ENCODE results near the gene KNOP1.

Gene KNOP1, protein sequence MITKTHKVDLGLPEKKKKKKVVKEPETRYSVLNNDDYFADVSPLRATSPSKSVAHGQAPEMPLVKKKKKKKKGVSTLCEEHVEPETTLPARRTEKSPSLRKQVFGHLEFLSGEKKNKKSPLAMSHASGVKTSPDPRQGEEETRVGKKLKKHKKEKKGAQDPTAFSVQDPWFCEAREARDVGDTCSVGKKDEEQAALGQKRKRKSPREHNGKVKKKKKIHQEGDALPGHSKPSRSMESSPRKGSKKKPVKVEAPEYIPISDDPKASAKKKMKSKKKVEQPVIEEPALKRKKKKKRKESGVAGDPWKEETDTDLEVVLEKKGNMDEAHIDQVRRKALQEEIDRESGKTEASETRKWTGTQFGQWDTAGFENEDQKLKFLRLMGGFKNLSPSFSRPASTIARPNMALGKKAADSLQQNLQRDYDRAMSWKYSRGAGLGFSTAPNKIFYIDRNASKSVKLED

DNA sequence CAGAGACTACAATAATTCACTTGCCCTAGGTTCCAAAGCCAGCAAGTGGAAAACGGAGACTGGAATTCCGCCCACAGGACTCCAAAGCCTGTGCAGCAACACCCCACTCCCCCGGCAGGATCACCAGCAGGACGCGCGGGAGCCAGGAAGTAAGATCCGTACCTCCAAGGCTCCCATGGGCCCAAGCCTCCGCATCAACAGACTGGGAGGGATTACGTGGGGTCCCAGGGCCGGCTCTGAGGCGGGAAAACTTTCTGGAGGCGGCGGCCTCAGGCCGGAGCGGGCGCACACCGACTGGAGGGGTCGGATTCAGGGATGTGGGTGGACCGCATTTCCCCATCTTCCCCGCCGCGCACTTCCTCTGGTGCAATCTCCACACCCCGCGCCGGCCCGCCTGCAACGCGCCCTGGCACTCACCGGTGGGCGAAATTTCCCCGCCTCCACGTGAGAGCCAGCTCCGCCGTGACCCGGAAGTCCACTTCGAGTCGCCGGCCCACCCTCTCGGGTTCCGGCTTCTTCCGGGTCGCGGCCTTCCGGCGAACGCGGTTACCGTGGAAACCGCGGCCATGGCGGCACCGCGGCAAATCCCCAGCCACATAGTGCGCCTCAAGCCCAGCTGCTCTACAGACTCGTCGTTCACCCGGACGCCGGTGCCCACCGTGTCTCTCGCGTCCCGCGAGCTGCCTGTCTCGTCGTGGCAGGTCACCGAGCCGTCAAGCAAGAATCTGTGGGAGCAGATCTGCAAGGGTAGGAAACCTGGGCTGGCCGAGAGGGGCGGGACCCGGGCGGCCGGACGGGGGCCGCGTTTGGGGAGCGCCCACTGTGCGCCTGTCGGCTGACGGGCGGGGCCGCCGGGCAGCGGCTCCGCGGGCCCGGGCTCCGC lies at the start of gene KNOP1, which contains the start of gene IQCK:
Gene KNOP1 (minus strand): TSS at position 487 of the 883 bp plus-strand sequence. CDS start 3,192 bp downstream, outside the sequence.
Gene IQCK (plus strand): TSS at position 531 of the 883 bp plus-strand sequence. CDS start 36 bp downstream, at position 567.
- peak; percentile 88 for DNase-seq

DNA sequence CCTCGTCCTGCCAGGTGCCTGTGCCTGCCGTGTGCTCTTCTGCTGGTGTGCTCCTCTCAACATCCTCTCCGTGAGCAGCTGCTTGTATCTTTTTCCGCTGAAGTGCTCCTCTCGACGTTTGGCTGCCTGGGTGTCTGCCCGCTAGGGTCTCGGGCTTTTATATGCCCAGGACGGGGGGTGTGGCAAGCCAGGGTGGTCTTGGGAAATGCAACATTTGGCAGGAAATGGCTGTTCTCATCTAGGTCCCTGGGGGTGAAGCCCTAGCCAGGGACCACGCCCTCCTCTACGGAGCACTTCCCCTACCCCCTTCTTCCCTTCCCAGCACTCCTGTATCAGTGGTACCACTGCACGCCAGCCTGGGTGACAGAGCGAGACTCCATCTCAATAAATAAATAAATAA lies 49.5 kb upstream of the KNOP1 start:
- DNase-seq, result no peak

DNA sequence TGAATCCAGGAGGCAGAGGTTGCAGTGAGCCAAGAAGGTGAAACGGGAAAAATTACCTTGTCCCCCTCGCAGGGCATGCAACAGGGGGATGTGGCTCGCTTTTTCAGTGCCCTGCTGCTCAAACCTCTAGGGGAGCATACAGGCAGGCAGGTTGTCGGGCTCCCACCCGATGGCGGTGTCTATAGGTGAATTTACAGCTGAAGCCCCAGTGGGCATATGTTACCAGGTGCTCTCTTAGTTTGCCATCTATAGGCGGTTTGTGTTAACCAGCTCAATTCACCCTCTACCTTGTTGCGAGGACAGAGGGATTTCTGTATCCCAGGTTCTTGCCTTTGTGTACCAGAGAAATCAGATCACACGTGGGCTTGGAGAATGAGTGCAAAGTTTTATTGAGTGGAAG lies 49.0 kb upstream of the KNOP1 start:
- DNase-seq, result no peak

DNA sequence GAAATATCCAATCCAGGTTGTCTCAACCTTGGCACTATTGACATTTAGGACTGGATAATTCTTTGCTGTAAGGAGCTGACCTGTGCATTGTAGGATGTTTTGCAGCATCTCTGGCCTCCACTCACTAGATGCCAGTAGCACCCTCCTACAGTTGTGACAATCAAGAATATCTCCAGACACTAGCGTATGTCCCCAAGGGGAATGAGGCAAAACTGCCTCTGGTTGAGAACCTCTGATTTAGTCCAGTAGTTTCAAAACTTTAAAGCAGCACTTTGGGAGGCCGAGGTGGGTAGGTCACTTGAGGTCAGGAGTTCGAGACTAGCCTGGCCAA lies 48.5 kb upstream of the KNOP1 start:
- no peak for DNase-seq

DNA sequence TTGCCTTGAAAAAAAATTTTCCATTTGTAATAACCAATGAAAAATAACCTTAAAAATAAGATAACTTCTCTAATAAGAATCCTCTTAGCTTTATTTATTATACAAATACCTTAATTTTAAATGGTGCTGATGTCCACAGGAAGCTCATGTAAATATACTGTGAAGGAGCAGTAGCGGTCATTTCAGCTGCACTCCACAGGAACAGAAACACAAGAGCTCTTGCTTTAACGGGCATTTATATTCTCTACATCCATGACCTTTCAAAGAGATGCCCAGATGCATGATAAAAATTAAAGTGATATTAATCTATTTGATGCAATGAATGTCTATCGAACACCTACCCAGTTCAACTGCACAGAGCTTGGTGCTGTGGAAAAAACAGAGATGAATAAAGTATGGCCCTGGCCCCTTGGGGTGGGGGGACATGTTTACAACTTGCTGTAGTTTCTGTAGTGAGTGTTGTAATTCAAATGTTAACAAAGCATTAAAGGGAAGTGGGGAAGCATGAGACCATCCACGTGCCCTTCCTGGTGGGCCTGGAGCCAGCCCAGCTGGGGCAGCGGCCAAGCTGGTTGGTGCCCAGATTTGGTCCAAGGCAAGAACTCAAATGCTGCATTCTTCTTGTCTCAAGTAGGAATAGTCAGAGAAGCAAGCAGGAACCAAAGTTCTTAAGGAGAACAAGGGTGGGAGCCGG lies 48.0 kb upstream of the KNOP1 start:
- no peak for DNase-seq

DNA sequence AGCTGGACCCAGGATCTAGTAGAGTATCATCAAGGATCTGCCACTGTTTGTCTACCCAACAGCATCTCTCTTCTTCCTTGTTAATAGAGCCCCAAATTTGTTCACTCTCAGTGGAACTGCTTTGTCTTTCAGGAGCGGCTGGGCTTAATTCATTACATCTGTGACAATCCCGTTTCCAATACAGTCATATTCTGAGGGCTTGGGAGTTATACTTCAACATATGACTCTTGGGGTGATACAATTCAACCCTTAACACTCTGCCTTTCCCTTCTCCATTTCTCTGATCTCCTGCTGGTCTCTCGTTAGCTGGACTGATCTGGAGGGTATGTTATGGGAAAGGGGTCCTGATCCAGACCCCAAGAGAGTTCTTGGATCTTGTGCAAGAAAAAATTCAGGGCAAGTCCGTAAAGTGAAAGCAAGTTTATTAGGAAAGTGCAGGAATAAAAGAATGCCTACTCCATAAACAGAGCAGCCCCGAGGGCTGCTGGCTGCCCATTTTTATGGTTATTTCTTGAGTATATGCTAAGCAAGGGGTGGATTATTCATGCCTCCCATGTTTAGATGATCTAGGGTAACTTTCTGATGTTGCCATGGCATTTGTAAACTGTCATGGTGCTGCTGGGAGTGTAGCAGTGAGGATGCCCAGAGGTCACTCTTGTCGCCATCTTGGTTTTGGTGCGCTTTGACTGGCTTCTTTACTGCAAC lies 42.5 kb upstream of the KNOP1 start:
- DNase-seq, result no peak

DNA sequence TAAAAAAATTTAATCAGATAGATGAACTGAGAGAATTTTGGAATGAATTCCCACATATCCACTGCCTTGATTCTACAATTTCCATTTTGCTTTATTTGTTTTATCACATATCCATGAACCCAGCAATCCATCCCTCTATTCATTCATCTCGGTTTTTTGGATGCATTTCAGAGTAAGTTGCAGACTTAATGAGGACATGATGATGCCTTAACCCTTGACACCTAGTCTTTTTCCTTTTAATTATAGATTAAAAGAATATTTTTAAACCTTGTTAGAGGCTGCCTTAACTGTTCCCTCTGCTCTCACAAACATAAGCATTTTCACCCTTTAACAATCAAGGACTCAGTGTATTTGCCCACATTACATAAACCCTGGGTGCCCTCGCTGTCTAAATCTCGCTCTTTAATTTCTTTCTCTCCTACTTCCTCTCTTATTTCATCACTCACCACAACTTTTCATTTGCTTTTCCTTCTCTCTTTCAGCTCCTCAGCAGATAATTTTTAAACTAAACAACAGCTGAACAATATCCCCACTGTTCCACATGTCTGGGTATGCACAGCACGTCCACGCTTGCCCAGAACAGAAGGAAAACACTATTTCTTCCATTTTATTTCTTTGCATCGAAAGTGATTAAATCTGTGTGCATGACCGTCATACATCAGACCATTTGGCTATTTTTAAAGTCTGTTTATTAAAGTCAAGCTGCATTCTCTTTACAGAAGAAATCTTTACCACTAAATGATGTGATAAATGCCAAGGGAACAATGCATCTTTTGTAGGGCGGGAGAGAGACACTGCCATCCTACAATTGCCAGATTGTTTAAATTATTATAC lies 40.0 kb upstream of the KNOP1 start:
- no peak for DNase-seq

DNA sequence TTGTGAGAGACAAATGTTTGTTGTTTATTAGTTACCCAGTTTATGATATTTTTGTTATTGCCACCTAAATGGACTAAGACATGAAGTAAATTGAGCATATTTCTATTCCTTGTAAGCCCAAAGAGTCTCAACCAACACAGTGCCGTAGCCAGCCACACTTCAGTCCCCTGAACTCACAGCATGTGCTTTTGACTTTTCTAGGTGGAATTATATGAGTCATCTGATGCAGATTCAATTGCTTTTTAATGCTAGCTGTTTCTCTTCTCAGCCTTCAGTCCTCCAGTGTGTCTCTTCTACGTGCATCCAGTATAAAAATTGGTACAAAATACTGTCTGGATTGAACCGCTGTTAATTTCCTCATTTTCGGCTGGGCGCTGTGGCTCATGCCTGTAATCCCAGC lies 39.0 kb upstream of the KNOP1 start:
- DNase-seq, result no peak

DNA sequence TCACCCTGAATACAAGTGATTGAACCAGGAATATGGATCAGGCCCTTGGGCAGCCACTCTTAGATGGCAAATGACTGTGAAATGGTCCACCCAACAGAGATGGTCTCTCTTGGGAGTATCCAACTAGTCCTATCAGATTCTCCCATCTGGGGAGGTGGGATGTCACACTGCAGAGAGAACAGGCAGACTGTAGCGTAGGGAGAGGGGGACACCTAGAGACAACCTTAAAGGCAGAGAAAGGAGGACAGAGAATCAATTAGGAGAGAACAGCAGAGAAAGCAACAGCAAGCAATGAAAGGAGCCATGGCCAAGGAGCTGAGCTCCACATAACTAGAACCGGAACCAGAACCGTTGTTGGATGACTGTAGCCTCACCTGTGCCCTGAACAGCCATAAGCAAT lies 37.2 kb upstream of the KNOP1 start:
- no peak for DNase-seq

DNA sequence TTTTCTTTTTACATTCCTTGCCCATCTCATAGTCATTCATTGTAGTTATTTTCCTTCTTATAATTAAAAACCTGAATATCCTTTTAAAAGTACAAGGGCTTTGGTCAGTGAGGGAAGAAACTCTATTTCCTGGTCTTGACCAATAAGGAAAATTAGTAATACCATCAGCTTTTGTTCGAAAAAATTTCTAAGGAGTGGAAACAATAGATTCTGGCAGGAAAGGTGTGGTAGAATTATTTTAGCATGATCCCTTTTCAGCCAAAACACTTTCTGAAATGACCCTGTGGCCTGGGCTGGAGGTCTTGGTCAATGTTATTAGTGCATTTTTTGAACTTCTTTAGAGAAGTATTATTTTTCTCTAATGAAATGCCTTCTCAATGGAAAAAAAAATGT lies 36.6 kb upstream of the KNOP1 start:
- DNase-seq, result no peak

DNA sequence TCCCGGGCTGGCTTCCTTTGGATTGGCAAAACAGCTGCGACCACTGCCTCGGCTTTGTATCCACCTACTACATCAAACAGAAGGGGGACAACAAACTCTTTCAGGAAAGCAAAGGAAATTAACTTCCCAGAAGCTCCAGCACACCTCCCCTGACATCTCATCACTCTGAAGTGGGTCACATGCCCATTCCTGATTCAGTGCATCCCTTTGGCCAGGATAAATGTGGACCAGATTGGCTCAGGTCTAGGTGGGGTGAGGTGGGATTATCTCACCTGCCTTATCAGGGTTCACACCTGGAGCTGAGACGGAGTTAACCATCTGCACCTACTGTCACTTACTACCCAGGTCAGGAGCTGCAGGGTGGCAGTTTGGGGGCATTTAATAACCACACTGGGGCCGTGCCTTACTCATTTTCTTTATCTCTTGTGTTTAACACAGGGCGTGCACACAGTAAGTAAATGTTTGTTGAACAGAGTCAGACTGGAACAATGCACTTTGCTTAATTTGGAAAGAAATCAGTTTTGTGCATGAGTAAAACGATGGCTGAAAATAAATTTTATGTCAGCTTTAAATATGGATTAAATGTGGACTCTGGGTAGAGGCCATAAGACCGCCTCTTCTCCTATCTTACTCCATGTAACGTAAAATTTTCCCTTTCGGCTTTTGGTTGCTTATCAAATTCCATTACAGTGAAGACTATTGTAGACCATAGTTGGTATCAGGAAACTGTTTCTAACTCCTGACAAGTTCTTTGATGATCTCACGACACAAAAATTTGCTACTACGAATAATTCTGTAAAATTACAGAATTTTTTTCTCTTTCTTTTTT lies 36.0 kb upstream of the KNOP1 start:
- DNase-seq, result no peak

DNA sequence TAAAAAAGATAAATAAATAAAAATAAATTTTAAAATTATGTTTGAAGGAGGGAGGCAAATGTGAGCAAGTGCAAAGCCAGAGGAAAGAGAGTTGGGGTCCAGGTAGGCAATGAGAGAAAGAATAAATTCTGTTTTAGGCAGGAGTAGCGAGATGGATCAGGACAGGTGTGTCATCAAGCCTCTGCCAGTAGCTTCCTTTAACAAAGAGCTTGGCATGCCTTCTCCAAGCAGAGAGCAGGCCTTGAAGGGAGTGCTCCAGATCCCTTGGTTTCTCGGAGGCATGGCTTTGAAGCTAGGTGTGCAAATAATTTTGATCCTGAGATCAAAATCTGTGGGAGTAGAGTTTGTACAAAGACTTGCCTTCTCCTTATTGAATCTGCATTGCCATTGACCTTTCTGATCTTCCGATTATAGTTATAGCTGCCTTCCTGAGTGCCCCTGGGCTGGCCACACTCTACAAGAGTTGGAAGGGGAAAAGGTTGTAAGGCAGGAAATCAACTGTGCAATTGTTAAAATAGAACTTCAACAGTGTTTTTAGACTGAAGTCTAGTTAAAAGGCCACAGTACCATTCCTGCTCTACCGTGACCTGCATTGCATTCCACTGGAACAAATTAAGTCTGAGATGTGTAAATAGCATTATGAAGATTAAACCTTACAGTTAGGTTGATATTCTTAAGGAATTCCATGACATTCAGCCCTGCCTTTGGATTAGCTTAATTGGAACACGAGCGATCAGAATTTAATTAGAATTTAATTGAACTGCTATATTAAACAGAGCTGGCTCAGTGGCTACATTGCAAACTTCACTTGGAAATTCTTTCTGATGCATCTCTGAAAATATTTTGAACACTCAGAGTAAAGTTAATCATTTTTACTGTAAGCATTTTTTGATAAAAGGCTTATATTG lies 33.7 kb upstream of the KNOP1 start:
- DNase-seq, result no peak

DNA sequence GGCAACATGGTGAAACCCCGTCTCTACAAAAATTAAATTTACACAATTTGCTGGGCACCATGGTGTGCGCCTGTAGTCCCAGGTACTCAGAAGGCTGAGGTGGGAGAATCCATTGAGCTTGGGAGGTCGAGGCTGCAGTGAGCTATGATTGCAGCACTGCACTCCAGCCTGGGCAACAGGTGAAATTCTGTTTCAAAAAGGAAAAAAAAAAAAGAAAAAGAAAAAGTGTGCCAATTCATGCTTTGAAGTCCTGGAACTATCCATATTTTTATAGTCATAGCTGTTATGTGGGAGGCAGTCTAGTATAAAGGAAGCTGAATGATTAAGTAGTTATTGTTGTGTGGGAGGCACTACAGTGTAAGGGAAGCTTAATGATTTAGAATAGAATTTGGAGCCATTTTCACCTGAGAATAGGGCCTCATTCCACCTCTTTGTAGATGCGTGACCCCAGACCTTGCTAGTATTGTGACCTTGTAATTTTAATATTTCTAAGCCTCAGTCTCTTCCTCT lies 31.6 kb upstream of the KNOP1 start:
- DNase-seq, result no peak

DNA sequence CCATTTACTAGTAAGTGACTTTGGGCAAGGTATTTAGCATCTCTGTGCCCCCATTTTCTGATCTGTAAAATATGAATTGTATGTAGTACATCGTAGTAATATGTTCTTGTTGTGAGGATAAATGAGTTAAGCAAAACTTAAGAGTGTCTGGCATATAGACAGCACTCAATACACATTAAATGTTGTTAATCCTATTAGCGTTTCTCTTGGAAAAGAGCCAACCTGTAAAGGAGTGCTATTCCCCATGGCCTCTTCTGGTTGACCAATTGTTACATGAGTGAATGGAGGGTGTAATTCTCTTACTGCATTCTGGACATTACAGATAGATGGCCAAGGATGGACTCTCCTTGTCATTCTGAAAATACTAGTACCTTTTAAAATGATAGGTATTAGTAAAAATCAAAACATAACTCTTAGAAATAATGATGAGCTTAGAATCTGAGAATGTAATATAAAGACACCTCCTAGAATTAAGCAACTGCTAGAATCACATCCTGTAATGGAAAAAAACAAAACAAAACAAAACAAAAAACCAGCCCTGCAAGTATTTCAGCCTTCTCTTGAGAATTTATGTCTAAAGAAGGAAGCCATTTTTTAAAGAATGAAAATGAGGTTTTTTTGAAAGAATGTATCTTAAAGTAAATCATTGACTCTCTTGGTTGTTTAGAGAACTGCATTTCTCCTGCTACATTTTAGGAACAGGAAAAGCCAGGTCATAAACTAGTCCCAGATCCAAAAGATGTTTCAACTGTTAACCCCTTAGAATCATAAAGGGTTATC lies 30.6 kb upstream of the KNOP1 start:
- DNase-seq, result no peak

DNA sequence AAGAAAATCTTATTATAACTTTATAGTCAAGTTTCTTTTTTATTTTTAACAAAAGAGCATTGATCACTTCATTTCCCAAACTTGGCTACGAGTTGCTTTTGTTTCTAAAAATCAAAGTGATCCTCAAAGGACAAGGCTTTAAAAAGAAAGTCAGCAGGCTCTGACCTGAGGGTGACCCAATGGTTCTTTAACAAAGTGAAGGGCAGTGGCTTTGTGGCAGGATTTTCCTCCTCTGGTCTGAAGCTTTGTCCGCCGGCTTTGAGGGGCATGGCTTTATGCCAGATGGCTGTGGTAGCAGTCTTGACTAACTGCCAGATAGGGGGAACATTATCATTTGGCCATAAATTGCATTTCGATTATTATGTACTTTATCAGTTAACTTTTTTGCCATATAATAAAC lies 28.5 kb upstream of the KNOP1 start:
- DNase-seq, result no peak

DNA sequence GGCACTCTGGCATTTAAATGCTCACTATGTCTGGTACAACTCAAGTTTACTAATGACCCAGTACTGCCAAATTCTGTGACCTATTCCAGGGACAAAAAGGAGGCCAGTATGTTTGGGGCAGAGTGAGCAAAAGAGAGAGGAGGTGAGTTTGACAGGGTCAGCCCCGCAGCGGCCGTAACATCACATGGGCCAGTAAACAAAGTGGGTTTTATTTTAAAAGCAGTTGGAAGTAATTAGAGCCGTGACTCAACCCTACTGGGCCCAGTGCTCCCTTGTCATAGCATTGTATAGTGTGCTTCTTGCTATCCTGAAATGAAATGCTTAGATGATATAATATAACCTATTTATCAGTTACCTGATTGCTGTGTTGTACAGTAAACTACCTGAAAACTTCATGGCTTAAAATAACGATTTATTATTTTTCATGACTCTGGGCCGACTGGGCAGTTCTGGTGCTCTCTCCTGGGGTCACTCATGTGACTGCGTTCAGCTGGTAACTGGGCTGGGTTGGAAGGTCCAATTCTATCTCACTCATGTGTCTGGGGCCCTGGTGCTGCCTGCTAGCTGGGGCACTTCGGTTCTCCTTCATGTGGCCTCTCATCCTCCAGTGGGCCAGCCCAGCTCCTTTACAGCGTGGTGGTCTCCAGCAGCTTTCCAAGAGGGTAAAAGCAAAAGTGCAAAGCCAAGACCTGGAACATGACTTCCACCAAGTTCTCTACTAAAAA lies 27.4 kb upstream of the KNOP1 start:
- no peak for DNase-seq

DNA sequence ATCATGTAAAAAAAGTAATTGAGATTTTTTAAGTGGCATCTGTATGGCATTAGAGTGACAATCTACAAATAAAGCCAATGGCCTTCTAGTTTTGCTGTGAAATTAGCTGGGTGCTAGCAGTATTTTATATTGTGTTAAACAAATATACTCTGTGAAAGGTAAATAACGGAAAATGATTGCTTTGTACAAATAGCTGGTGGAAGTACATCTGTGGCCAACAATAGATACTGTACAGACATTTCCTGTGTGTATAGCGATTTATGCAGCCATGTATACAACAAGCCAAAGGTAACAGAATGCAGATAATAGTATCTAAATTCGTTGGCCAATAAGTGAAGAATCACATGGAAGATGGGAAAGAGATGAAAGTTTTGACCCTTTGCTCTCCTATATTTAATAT lies 26.6 kb upstream of the KNOP1 start:
- peak; percentile 41 for DNase-seq

DNA sequence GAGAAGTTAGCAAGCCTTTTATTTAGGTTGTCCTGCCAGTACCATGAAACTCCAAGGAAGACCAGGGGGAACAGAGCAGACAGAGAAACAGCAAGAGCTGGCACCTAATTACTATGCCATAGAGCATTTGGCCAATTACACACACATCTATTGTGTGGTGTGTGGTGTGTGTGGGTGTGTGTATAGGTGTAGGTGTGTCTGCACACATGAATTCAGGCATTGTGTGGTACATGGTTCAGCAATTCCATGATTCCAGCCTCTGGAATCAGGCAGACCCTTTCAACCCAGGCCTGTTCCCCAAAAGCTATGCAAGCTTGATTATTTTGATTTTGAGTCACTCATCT lies 25.8 kb upstream of the KNOP1 start:
- no peak for DNase-seq
